Measurements from ENCODE around the gene PRKCH.

The PRKCH gene

GRCh38 chr14:61387076-61387475, 65.7 kb downstream of the PRKCH start:
- H3K9ac ChIP-seq (ENCODE audit: low read depth, low read length) = no peak overlapping the region
- H3K36me3 ChIP-seq (ENCODE audit: control insufficient read depth, insufficient read depth, low read length) = no peaks in the 10 kb centered on the region
- no peak overlapping the region for H3K4me3 ChIP-seq (ENCODE audit: low read depth, low read length)

GRCh38 chr14:61388173-61388975, 67.0 kb downstream of the PRKCH start:
- no peak overlapping the region for H3K4me3 ChIP-seq (ENCODE audit: low read depth, low read length)
- H3K4me1 ChIP-seq (ENCODE audit: control insufficient read depth, insufficient read depth, low read length) = no peaks in the 10 kb centered on the region
- no peaks in the 10 kb centered on the region for H3K36me3 ChIP-seq (ENCODE audit: control insufficient read depth, insufficient read depth, low read length)
- no peak overlapping the region for H3K9ac ChIP-seq (ENCODE audit: low read depth, low read length)
- no peaks in the 10 kb centered on the region for H3K27me3 ChIP-seq (ENCODE audit: control insufficient read depth, insufficient read depth, low read length)
- no peaks in the 10 kb centered on the region for H3K9me3 ChIP-seq (ENCODE audit: control insufficient read depth, insufficient read depth, low read length)

More at GRCh38 chr14:61387076-61387475, 65.7 kb downstream of the PRKCH start:
- Histone ChIP-seq H3K27me3 (ENCODE audit: control insufficient read depth, insufficient read depth, low read length) (no peaks in the 10 kb centered on the region), H3K9me3 (ENCODE audit: control insufficient read depth, insufficient read depth, low read length) (no peaks in the 10 kb centered on the region), H3K4me1 (ENCODE audit: control insufficient read depth, insufficient read depth, low read length) (no peaks in the 10 kb centered on the region)

- H3K9ac ChIP-seq (ENCODE audit: low read depth, low read length) = no peak overlapping the region
- H3K9me3 ChIP-seq (ENCODE audit: control insufficient read depth, insufficient read depth, low read length) = no peaks in the 10 kb centered on the region
- no peak overlapping the region for H3K4me3 ChIP-seq (ENCODE audit: low read depth, low read length)
Measured at GRCh38 chr14:61388976-61389576, 67.7 kb downstream of the PRKCH start.

GRCh38 chr14:61391119-61391518, 69.7 kb downstream of the PRKCH start:
- H3K9ac ChIP-seq (ENCODE audit: low read depth, low read length) = no peak overlapping the region
- no peaks in the 10 kb centered on the region for H3K36me3 ChIP-seq (ENCODE audit: control insufficient read depth, insufficient read depth, low read length)
- no peaks in the 10 kb centered on the region for H3K27me3 ChIP-seq (ENCODE audit: control insufficient read depth, insufficient read depth, low read length)
- no peaks in the 10 kb centered on the region for H3K4me1 ChIP-seq (ENCODE audit: control insufficient read depth, insufficient read depth, low read length)
- H3K9me3 ChIP-seq (ENCODE audit: control insufficient read depth, insufficient read depth, low read length) = no peaks in the 10 kb centered on the region
- H3K4me3 ChIP-seq (ENCODE audit: low read depth, low read length) = no peak overlapping the region

More at GRCh38 chr14:61388976-61389576, 67.7 kb downstream of the PRKCH start:
- Histone ChIP-seq H3K4me1 (ENCODE audit: control insufficient read depth, insufficient read depth, low read length) (no peaks in the 10 kb centered on the region), H3K36me3 (ENCODE audit: control insufficient read depth, insufficient read depth, low read length) (no peaks in the 10 kb centered on the region), H3K27me3 (ENCODE audit: control insufficient read depth, insufficient read depth, low read length) (no peaks in the 10 kb centered on the region)

- Histone ChIP-seq H3K27me3 (ENCODE audit: control insufficient read depth, insufficient read depth, low read length) (no peaks in the 10 kb centered on the region), H3K9me3 (ENCODE audit: control insufficient read depth, insufficient read depth, low read length) (no peaks in the 10 kb centered on the region), H3K36me3 (ENCODE audit: control insufficient read depth, insufficient read depth, low read length) (no peaks in the 10 kb centered on the region), H3K4me3 (ENCODE audit: low read depth, low read length) (no peak overlapping the region), H3K9ac (ENCODE audit: low read depth, low read length) (no peak overlapping the region), H3K4me1 (ENCODE audit: control insufficient read depth, insufficient read depth, low read length) (no peaks in the 10 kb centered on the region)
Measured at GRCh38 chr14:61392297-61392696, 70.9 kb downstream of the PRKCH start.

- no peak overlapping the region for H3K4me3 ChIP-seq (ENCODE audit: low read depth, low read length)
- no peaks in the 10 kb centered on the region for H3K27me3 ChIP-seq (ENCODE audit: control insufficient read depth, insufficient read depth, low read length)
- H3K9ac ChIP-seq (ENCODE audit: low read depth, low read length) = no peak overlapping the region
- no peaks in the 10 kb centered on the region for H3K36me3 ChIP-seq (ENCODE audit: control insufficient read depth, insufficient read depth, low read length)
- no peaks in the 10 kb centered on the region for H3K9me3 ChIP-seq (ENCODE audit: control insufficient read depth, insufficient read depth, low read length)
- H3K4me1 ChIP-seq (ENCODE audit: control insufficient read depth, insufficient read depth, low read length) = no peaks in the 10 kb centered on the region
Measured at GRCh38 chr14:61394542-61394941, 73.2 kb downstream of the PRKCH start.

- no peak overlapping the region for H3K9ac ChIP-seq (ENCODE audit: low read depth, low read length)
- no peaks in the 10 kb centered on the region for H3K9me3 ChIP-seq (ENCODE audit: control insufficient read depth, insufficient read depth, low read length)
- H3K4me3 ChIP-seq (ENCODE audit: low read depth, low read length) = no peak overlapping the region
- H3K36me3 ChIP-seq (ENCODE audit: control insufficient read depth, insufficient read depth, low read length) = no peaks in the 10 kb centered on the region
- no peaks in the 10 kb centered on the region for H3K27me3 ChIP-seq (ENCODE audit: control insufficient read depth, insufficient read depth, low read length)
- H3K4me1 ChIP-seq (ENCODE audit: control insufficient read depth, insufficient read depth, low read length) = no peaks in the 10 kb centered on the region
Measured at GRCh38 chr14:61395115-61395725, 73.8 kb downstream of the PRKCH start.

- Histone ChIP-seq H3K9me3 (ENCODE audit: control insufficient read depth, insufficient read depth, low read length) (no peaks in the 10 kb centered on the region), H3K27me3 (ENCODE audit: control insufficient read depth, insufficient read depth, low read length) (no peaks in the 10 kb centered on the region), H3K9ac (ENCODE audit: low read depth, low read length) (no peak overlapping the region), H3K4me1 (ENCODE audit: control insufficient read depth, insufficient read depth, low read length) (no peaks in the 10 kb centered on the region), H3K4me3 (ENCODE audit: low read depth, low read length) (no peak overlapping the region), H3K36me3 (ENCODE audit: control insufficient read depth, insufficient read depth, low read length) (no peaks in the 10 kb centered on the region)
Measured at GRCh38 chr14:61396279-61396678, 74.9 kb downstream of the PRKCH start.

- Histone ChIP-seq H3K27me3 (ENCODE audit: control insufficient read depth, insufficient read depth, low read length) (no peaks in the 10 kb centered on the region), H3K4me1 (ENCODE audit: control insufficient read depth, insufficient read depth, low read length) (no peaks in the 10 kb centered on the region), H3K4me3 (ENCODE audit: low read depth, low read length) (no peak overlapping the region), H3K36me3 (ENCODE audit: control insufficient read depth, insufficient read depth, low read length) (no peaks in the 10 kb centered on the region), H3K9me3 (ENCODE audit: control insufficient read depth, insufficient read depth, low read length) (no peaks in the 10 kb centered on the region), H3K9ac (ENCODE audit: low read depth, low read length) (no peak overlapping the region)
Measured at GRCh38 chr14:61396694-61397093, 75.3 kb downstream of the PRKCH start.

GRCh38 chr14:61397615-61398014, 76.2 kb downstream of the PRKCH start:
- no peak overlapping the region for H3K4me3 ChIP-seq (ENCODE audit: low read depth, low read length)
- H3K36me3 ChIP-seq (ENCODE audit: control insufficient read depth, insufficient read depth, low read length) = no peaks in the 10 kb centered on the region
- no peaks in the 10 kb centered on the region for H3K27me3 ChIP-seq (ENCODE audit: control insufficient read depth, insufficient read depth, low read length)
- H3K9ac ChIP-seq (ENCODE audit: low read depth, low read length) = no peak overlapping the region
- no peaks in the 10 kb centered on the region for H3K4me1 ChIP-seq (ENCODE audit: control insufficient read depth, insufficient read depth, low read length)
- no peaks in the 10 kb centered on the region for H3K9me3 ChIP-seq (ENCODE audit: control insufficient read depth, insufficient read depth, low read length)

- Histone ChIP-seq H3K27me3 (ENCODE audit: control insufficient read depth, insufficient read depth, low read length) (no peaks in the 10 kb centered on the region), H3K9ac (ENCODE audit: low read depth, low read length) (no peak overlapping the region), H3K4me3 (ENCODE audit: low read depth, low read length) (no peak overlapping the region), H3K36me3 (ENCODE audit: control insufficient read depth, insufficient read depth, low read length) (no peaks in the 10 kb centered on the region), H3K9me3 (ENCODE audit: control insufficient read depth, insufficient read depth, low read length) (no peaks in the 10 kb centered on the region), H3K4me1 (ENCODE audit: control insufficient read depth, insufficient read depth, low read length) (no peaks in the 10 kb centered on the region)
Measured at GRCh38 chr14:61398221-61398620, 76.8 kb downstream of the PRKCH start.

GRCh38 chr14:61399365-61399764, 78.0 kb downstream of the PRKCH start:
- H3K36me3 ChIP-seq (ENCODE audit: control insufficient read depth, insufficient read depth, low read length) = no peaks in the 10 kb centered on the region
- H3K27me3 ChIP-seq (ENCODE audit: control insufficient read depth, insufficient read depth, low read length) = no peaks in the 10 kb centered on the region
- H3K9ac ChIP-seq (ENCODE audit: low read depth, low read length) = no peak overlapping the region
- no peaks in the 10 kb centered on the region for H3K9me3 ChIP-seq (ENCODE audit: control insufficient read depth, insufficient read depth, low read length)
- H3K4me1 ChIP-seq (ENCODE audit: control insufficient read depth, insufficient read depth, low read length) = no peaks in the 10 kb centered on the region
- no peak overlapping the region for H3K4me3 ChIP-seq (ENCODE audit: low read depth, low read length)

Measured in iPS-15b (cell line).